HG02759 (cell line): ENCODE results near the gene KIF7.
"Not testable (repeated sequence)": the region's sequence is repeated elsewhere in the genome, so short reads cannot be mapped to it uniquely, and the experiment has no call there.

Source experiments
- ATAC-seq: cut with Tn5 transposase; IDR thresholded peaks from one replicate; pipeline ENCODE4 v1.9.1; 2021; ENCODE audit warnings: mild to moderate bottlenecking, moderate library complexity; ENCODE audit not compliant: unreplicated experiment

KIF7 gene

GRCh38 chr15:89625716-89626115 lies 29.6 kb downstream of the KIF7 start:
- ATAC-seq: no peak

- no peak for ATAC-seq
These were observed 32.1 kb downstream of the KIF7 start for GRCh38 chr15:89623165-89623564.

GRCh38 chr15:89621547-89621946 lies 33.7 kb downstream of the KIF7 start:
- no peak for ATAC-seq

GRCh38 chr15:89616228-89616627 lies 39.0 kb downstream of the KIF7 start:
- ATAC-seq: no peak

- ATAC-seq: no peak
These were observed 40.1 kb downstream of the KIF7 start for GRCh38 chr15:89615135-89615534.

- ATAC-seq: no peak
These were observed 41.1 kb downstream of the KIF7 start for GRCh38 chr15:89614164-89614563.

DNA sequence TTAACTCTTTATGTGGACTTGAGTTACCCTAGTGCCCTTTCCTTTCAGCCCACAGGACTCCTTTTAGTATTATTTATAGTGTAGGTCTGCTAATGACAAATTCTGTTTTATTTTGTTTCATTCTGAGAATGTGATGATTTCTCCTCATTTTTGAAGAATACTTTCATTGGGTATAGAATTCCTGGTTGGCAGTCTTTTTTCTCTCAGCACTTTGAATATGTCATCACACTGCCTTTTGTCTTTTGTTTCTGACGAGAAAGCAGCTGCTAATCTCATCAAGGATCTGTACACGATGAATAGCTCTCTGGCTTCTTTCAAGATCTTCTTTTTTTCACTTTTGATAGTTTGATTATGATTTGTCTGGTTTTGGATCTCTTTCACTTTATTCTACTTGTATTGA lies 42.2 kb downstream of the KIF7 start:
- no peak for ATAC-seq

- no peak for ATAC-seq
These were observed 44.0 kb downstream of the KIF7 start for GRCh38 chr15:89611317-89611716.

GRCh38 chr15:89599021-89599420 lies 56.2 kb downstream of the KIF7 start:
- ATAC-seq: no peak

DNA sequence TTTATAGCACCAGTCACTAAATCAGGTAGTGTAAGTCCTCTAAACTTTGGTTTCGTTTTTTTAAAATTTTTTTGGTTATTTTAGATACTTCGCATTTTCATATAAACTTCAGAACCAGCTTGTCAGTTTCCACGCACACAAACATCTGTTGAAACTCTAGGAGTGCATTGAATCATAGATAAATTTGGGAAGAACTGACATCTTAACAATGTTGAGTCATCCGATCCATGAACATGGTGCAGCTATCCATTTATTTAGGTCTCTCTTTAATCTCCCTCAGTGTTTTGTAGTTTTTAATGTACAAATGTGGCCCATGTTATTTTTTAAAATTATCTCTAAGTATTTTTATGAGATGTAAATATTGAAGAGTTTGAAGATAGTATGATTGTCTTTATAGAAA lies 62.2 kb downstream of the KIF7 start:
- ATAC-seq: no peak

GRCh38 chr15:89591834-89592233 lies 63.4 kb downstream of the KIF7 start:
- no peak for ATAC-seq

- no peak for ATAC-seq
These were observed 67.3 kb downstream of the KIF7 start for GRCh38 chr15:89587955-89588354.

- no peak for ATAC-seq
These were observed 68.6 kb downstream of the KIF7 start for GRCh38 chr15:89586651-89587050.

DNA sequence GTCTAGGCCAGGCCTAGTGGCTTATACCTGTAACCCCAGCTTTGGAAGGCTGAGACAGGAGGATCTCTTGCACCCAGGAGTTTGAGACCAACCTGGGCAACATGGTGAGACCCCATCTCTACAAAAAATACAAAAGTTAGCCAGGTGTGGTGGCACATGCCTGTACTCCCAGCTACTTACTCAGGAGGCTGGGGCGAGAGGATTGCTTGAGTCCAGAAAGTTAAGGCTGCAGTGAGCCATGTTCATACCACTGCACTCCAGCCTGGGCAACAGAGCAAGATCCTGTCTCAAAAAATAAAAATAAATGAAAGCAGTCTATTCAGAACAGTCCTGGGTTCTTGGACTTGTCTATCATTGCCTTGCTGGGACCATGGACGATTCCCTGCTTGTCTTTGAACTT lies 74.5 kb downstream of the KIF7 start:
- ATAC-seq: not testable (repeated sequence)

DNA sequence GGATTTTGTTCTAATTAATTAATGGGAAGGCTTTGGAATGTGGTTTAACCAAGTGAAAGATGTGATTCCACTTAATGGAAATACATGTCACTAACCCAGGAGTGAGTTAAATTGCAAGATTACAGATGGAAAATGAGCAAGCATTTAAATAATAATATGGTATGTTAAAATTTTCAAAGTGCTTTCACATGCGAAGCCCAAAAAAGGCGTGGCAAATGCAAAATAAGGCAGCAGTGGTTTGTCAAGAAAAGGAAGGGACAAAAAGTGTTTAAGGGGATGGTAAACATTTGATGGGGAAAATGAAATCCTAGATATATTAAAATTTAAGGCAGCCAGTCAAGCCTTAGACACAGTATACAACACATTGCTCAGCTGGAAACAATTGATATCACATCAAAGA lies 77.1 kb downstream of the KIF7 start:
- no peak for ATAC-seq
